IMR-90 (cell line): Measurements from ENCODE around the gene TNFRSF21. TPM values are rescaled to one million over a fixed set of nuclear protein-coding genes. Genes with fewer than 3 reads are reported as not detected.

Source experiments
- ATAC-seq: fragments of 200-7000 bp; cut with Tn5 transposase; 2 replicates; pipeline ENCODE4 v1.9.1; 2020; ENCODE audit warnings: low read depth, mild to moderate bottlenecking, moderate library complexity
- BruUV-seq: library from RNA; stranded (reverse); fragments of 400-500 nt; replicated peaks from 2 replicates; lab custom pipeline; 2021; lab: Mats Ljungman, UMichigan
- CTCF ChIA-PET: fragments of 300-600 bp; formaldehyde crosslinking; extraction: SDS; loops from one replicate; lab custom pipeline; 2021; ENCODE audit warnings: antibody characterized with exemption; lab: Yijun Ruan, JAX
- POLR2A ChIA-PET: fragments of 300-600 bp; sonication (Branson Sonifier 250); formaldehyde crosslinking; loops from one replicate; lab custom pipeline; 2022; ENCODE audit warnings: antibody characterized with exemption; ENCODE audit not compliant: unreplicated experiment; lab: Charles Lee
- DNase-seq: peaks from one replicate; pipeline ENCODE4 v3.0.0; 2013
- H2AFZ ChIP-seq: replicated peaks from 2 replicates; pipeline ENCODE3; 2013; ENCODE audit warnings: low read length, mild to moderate bottlenecking; ENCODE audit not compliant: poor library complexity
- H2AK5ac ChIP-seq: 2 replicates; pipeline ENCODE4 v1.6.1; 2013; ENCODE audit warnings: low read depth, low read length, inconsistent platforms
- H2AK9ac ChIP-seq: replicated peaks from 2 replicates; pipeline ENCODE3; 2013; ENCODE audit warnings: mild to moderate bottlenecking, low read depth, low read length, moderate library complexity; ENCODE audit not compliant: poor library complexity
- H2BK120ac ChIP-seq: 2 replicates; pipeline ENCODE4 v1.6.1; 2013; ENCODE audit warnings: low read depth, low read length, inconsistent platforms
- H2BK15ac ChIP-seq: 3 replicates; pipeline ENCODE4 v1.6.1; 2013; ENCODE audit warnings: low read depth, low read length, inconsistent platforms
- H2BK20ac ChIP-seq: 2 replicates; pipeline ENCODE4 v1.6.1; 2013; ENCODE audit warnings: low read depth, mild to moderate bottlenecking, inconsistent platforms, low read length, moderate library complexity
- H2BK5ac ChIP-seq: 2 replicates; pipeline ENCODE4 v1.6.1; 2013; ENCODE audit warnings: mild to moderate bottlenecking, low read depth, low read length, inconsistent platforms; ENCODE audit not compliant: poor library complexity, severe bottlenecking
- H3K14ac ChIP-seq: replicated peaks from 2 replicates; pipeline ENCODE4 v1.6.1; 2013; ENCODE audit warnings: low read depth, low read length, inconsistent platforms
- H3K18ac ChIP-seq: 2 replicates; pipeline ENCODE4 v1.6.1; 2013; ENCODE audit warnings: low read depth, low read length, control low read depth
- H3K23ac ChIP-seq: 2 replicates; pipeline ENCODE4 v1.6.1; 2013; ENCODE audit warnings: low read depth, low read length, inconsistent platforms
- H3K27ac ChIP-seq: 2 replicates; pipeline ENCODE4 v1.5.1; 2013; ENCODE audit warnings: mild to moderate bottlenecking, control low read depth, low read length; ENCODE audit not compliant: insufficient read depth
- H3K27me3 ChIP-seq: 2 replicates; pipeline ENCODE4 v1.6.1; 2013; ENCODE audit warnings: low read length; ENCODE audit not compliant: control insufficient read depth, insufficient read depth
- H3K36me3 ChIP-seq: 2 replicates; pipeline ENCODE4 v1.6.1; 2013; ENCODE audit warnings: low read length, mixed read lengths; ENCODE audit not compliant: control insufficient read depth, insufficient read depth
- H3K4ac ChIP-seq: 2 replicates; pipeline ENCODE4 v1.6.1; 2013; ENCODE audit warnings: low read depth, low read length, inconsistent platforms
- H3K4me1 ChIP-seq: 2 replicates; pipeline ENCODE4 v1.6.1; 2013; ENCODE audit warnings: low read length, mixed read lengths; ENCODE audit not compliant: control insufficient read depth, insufficient read depth
- H3K4me2 ChIP-seq: 2 replicates; pipeline ENCODE4 v1.6.1; 2013; ENCODE audit warnings: low read depth, mild to moderate bottlenecking, control low read depth, low read length, moderate library complexity
- H3K4me3 ChIP-seq: 2 replicates; pipeline ENCODE4 v1.5.1; 2013; ENCODE audit warnings: low read depth, mild to moderate bottlenecking, control low read depth, low read length, moderate library complexity; ENCODE audit not compliant: insufficient read depth
- H3K56ac ChIP-seq: 2 replicates; pipeline ENCODE4 v1.6.1; 2013; ENCODE audit warnings: low read length, inconsistent platforms; ENCODE audit not compliant: insufficient read depth; ENCODE audit errors: extremely low read depth
- H3K79me1 ChIP-seq, 2 experiments: 2 replicates each; pipeline ENCODE4 v1.6.1; 2013; ENCODE audit warnings: low read length in 2 of 2, inconsistent platforms in 1 of 2, low read depth in 1 of 2
- H3K9ac ChIP-seq: 2 replicates; pipeline ENCODE4 v1.6.1; 2013; ENCODE audit warnings: low read depth, low read length, control low read depth
- H3K9me1 ChIP-seq: 2 replicates; pipeline ENCODE4 v1.6.1; 2013; ENCODE audit warnings: low read length, inconsistent platforms; ENCODE audit not compliant: insufficient read depth
- H3K9me3 ChIP-seq: 2 replicates; pipeline ENCODE4 v1.6.1; 2013; ENCODE audit warnings: low read length; ENCODE audit not compliant: control insufficient read depth, insufficient read depth
- H4K20me1 ChIP-seq: 2 replicates; pipeline ENCODE4 v1.6.1; 2013; ENCODE audit warnings: low read length, inconsistent platforms; ENCODE audit not compliant: insufficient read depth
- H4K5ac ChIP-seq: 2 replicates; pipeline ENCODE4 v1.6.1; 2013; ENCODE audit warnings: mild to moderate bottlenecking, low read depth, low read length, control low read depth
- H4K8ac ChIP-seq, 2 experiments: 2 replicates each; pipeline ENCODE4 v1.6.1; 2013; ENCODE audit warnings: low read depth in 2 of 2, low read length in 2 of 2, control low read depth in 1 of 2, inconsistent platforms in 1 of 2
- H4K91ac ChIP-seq: 2 replicates; pipeline ENCODE4 v1.6.1; 2013; ENCODE audit warnings: low read depth, low read length, inconsistent platforms; ENCODE audit not compliant: insufficient read depth
- BHLHE40 ChIP-seq: fragments of 150-350 bp; IDR thresholded peaks from 2 replicates; pipeline ENCODE4 v1.6.1; 2016; ENCODE audit warnings: mild to moderate bottlenecking, low read depth, low read length
- CEBPB ChIP-seq: IDR thresholded peaks from 2 replicates; pipeline ENCODE4 v1.6.1; 2012; ENCODE audit warnings: low read depth, low read length, improper control_type of control experiment
- CHD1 ChIP-seq: IDR thresholded peaks from 2 replicates; pipeline ENCODE4 v1.6.1; 2012; ENCODE audit warnings: low read depth, low read length, improper control_type of control experiment
- CTCF ChIP-seq: conservative IDR thresholded peaks from 2 replicates; pipeline ENCODE4 v1.5.1; 2012; ENCODE audit warnings: mild to moderate bottlenecking, low read depth, low read length, improper control_type of control experiment
- FOS ChIP-seq: fragments of 150-350 bp; IDR thresholded peaks from 2 replicates; pipeline ENCODE4 v1.6.1; 2016; ENCODE audit warnings: low read depth, low read length
- MAFK ChIP-seq: IDR thresholded peaks from 2 replicates; pipeline ENCODE4 v1.6.1; 2012; ENCODE audit warnings: low read depth, low read length, improper control_type of control experiment
- MAZ ChIP-seq: IDR thresholded peaks from 2 replicates; pipeline ENCODE4 v1.6.1; 2012; ENCODE audit warnings: low read depth, mild to moderate bottlenecking, low read length, improper control_type of control experiment, moderate library complexity, borderline replicate concordance
- MXI1 ChIP-seq: IDR thresholded peaks from 2 replicates; pipeline ENCODE4 v1.6.1; 2012; ENCODE audit warnings: low read depth, mild to moderate bottlenecking, low read length, moderate library complexity, borderline replicate concordance
- NFE2L2 ChIP-seq: fragments of 150-350 bp; IDR thresholded peaks from 2 replicates; pipeline ENCODE4 v1.6.1; 2016; ENCODE audit warnings: low read depth, mild to moderate bottlenecking, low read length
- POLR2A ChIP-seq: IDR thresholded peaks from 2 replicates; pipeline ENCODE4 v1.6.1; 2012; ENCODE audit warnings: mild to moderate bottlenecking, low read depth, low read length
- RAD21 ChIP-seq: IDR thresholded peaks from 2 replicates; pipeline ENCODE4 v1.6.1; 2012; ENCODE audit warnings: low read length, improper control_type of control experiment
- RFX5 ChIP-seq: IDR thresholded peaks from 2 replicates; pipeline ENCODE4 v1.8.0; 2012; ENCODE audit warnings: low read depth, mild to moderate bottlenecking, low read length, moderate library complexity
- SMC3 ChIP-seq: fragments of 150-350 bp; IDR thresholded peaks from 2 replicates; pipeline ENCODE4 v1.6.1; 2016; ENCODE audit warnings: low read depth, mild to moderate bottlenecking, antibody characterized with exemption, low read length, moderate library complexity
- USF2 ChIP-seq: fragments of 150-350 bp; IDR thresholded peaks from 2 replicates; pipeline ENCODE4 v1.6.1; 2017; ENCODE audit warnings: mild to moderate bottlenecking, antibody characterized with exemption, low read length, low read depth
- WGBS, 2 experiments: methylation state at CpG; one replicate each; pipeline versions ENCODE4 v1.1.5 to v1.1.7; 2013; ENCODE audit warnings: missing lambda C conversion rate in 2 of 2; ENCODE audit not compliant: insufficient read length in 1 of 2; ENCODE audit errors: extremely low coverage in 2 of 2; 5-methylcytosine and 5-hydroxymethylcytosine counted together
- dilution Hi-C: fragments of 300-500 bp; cut with HindIII; formaldehyde crosslinking; loops from one replicate; pipeline ENCODE4 v1.14.3; 2018; ENCODE audit warnings: low sequenced_read_pairs; ENCODE audit not compliant: unreplicated experiment
- in situ Hi-C: fragments of 300-500 bp; cut with MboI; formaldehyde crosslinking; loops from 3 replicates; pipeline ENCODE4 v1.14.3; 2019; ENCODE audit warnings: low sequenced_read_pairs, inconsistent platforms, mixed read lengths
- intact Hi-C: fragments of 100-400 bp; cut with micrococcal nuclease; formaldehyde crosslinking; loops from 2 replicates; pipeline ENCODE4 v1.10.0; 2022
- polyA plus RNA-seq, 3 experiments: library from polyadenylated mRNA; depleted of rRNA; stranded (reverse); fragments of >200 nt; gene quantifications; 2 replicates each; pipeline ENCODE4 v1.2.3, GENCODE V29; 2012; ENCODE audit warnings: low replicate concordance in 1 of 3
- total RNA-seq: library from RNA; depleted of rRNA; stranded (reverse); fragments of >200 nt; gene quantifications from 2 replicates; pipeline ENCODE4 v1.2.3, GENCODE V29; 2012
- TF ChIP-seq, protein P1 (sequence below): fragments of 150-350 bp; IDR thresholded peaks from 2 replicates; pipeline ENCODE4 v1.6.1; 2016; ENCODE audit warnings: low read depth, mild to moderate bottlenecking, low read length, moderate library complexity, borderline replicate concordance

The TNFRSF21 gene
- total and polyA plus RNA-seq, 2 of the 4 experiments (the other 2 are of a cell fraction) = 2.9 to 6.9 TPM

DNA sequence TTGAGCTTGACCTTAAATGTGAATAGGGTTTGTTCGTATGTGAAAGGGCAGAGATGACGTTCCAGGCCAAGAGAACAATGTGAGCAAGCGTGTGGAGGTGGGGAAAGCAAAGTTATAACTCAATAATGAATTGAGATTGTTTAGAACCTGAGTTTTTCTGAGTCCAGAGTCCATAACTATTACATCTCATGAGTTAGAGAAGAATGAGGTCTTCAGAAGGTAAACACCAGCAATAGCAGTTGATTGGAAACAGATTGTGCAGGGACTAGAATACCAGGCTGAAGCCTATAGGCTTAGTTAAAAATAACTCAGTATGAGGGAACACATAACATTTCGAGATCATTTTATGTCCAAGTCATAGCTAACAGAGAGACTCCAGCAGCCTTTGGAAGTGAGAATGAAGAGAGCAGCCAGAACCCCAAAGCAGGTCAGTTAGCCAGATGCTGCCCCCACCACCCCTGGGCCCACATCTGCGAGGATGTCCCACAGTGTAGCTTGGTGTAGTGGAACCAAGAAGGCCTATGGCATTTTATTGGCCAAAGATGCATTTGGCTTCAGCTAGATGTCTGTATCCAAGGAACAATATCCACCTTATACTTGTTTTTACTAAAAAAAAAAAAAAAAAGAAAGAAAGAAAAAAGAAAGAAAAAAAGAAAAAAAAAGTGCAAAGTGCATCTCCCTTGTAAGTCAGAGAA, 121.7 kb downstream of the TNFRSF21 start:
- peak overlapping the region; percentile 85 for H2BK15ac ChIP-seq
- peak; percentile 54 for ATAC-seq
- peak overlapping the region; percentile 92 for H3K14ac ChIP-seq
- H2BK5ac ChIP-seq = peak overlapping the region; percentile 91
- dilution Hi-C loops (no loop called here), in situ Hi-C loops (no loop called here), intact Hi-C loops (no loop called here)
- H3K27me3 ChIP-seq = no peaks in the 10 kb centered on the region
- H2AK9ac ChIP-seq = peak overlapping the region; percentile 88
- peak overlapping the region; percentile 83 for H3K4ac ChIP-seq
- H3K9ac ChIP-seq = no peak overlapping the region
- H3K18ac ChIP-seq = peak overlapping the region; percentile 61; the same call in 1 of the 2 replicates
- POLR2A ChIA-PET = no interaction called here
- peak overlapping the region; percentile 62; the same call in 1 of the 2 replicates for H3K4me2 ChIP-seq
- no peaks in the 10 kb centered on the region for H3K36me3 ChIP-seq
- no peaks in the 10 kb centered on the region for H3K9me3 ChIP-seq
- H3K79me1 ChIP-seq = no peaks in the 10 kb centered on the region
- no peak overlapping the region for H3K56ac ChIP-seq
- H3K9me1 ChIP-seq = peaks cover 8% of the 10 kb centered on the region
- H2BK20ac ChIP-seq = peak overlapping the region; percentile 95
- peak overlapping the region; percentile 97 for H2AK5ac ChIP-seq
- H3K4me3 ChIP-seq = no peak overlapping the region
- DNase-seq = peak; percentile 69
- WGBS, 2 experiments = no CpG with 5 or more reads among the region's 5 CpGs
- H2AFZ ChIP-seq = peak overlapping the region; percentile 78
- peak overlapping the region; percentile 67 for H3K27ac ChIP-seq
- CTCF ChIA-PET = interaction anchor here (0.7 to 1.0 kb wide), 2 partner anchors 9 to 1289 kb away, joined by 3 to 6 read pairs; no protein-coding TSS in a partner anchor
- peak overlapping the region in 1 of 2 experiments; percentile 71; a peak in 2 of 4 replicates for H4K8ac ChIP-seq
- no peaks in the 10 kb centered on the region for H4K20me1 ChIP-seq
- H4K91ac ChIP-seq = peak overlapping the region; percentile 51; the same call in 1 of the 2 replicates
- BruUV-seq = no TSS peak
- H3K23ac ChIP-seq = peak overlapping the region; percentile 63; the same call in 1 of the 2 replicates
- peak overlapping the region; percentile 40; the same call in 1 of the 2 replicates for H4K5ac ChIP-seq
- peaks cover 7% of the 10 kb centered on the region for H3K4me1 ChIP-seq
- H2BK120ac ChIP-seq = peak overlapping the region; percentile 81
- TF ChIP-seq MAFK = no peak
- TF ChIP-seq MAZ = no peak
- TF ChIP-seq FOS = no peak
- no peak for TF ChIP-seq CHD1
- no peak for TF ChIP-seq SMC3
- TF ChIP-seq POLR2A = no peak
- TF ChIP-seq, protein P1, sequence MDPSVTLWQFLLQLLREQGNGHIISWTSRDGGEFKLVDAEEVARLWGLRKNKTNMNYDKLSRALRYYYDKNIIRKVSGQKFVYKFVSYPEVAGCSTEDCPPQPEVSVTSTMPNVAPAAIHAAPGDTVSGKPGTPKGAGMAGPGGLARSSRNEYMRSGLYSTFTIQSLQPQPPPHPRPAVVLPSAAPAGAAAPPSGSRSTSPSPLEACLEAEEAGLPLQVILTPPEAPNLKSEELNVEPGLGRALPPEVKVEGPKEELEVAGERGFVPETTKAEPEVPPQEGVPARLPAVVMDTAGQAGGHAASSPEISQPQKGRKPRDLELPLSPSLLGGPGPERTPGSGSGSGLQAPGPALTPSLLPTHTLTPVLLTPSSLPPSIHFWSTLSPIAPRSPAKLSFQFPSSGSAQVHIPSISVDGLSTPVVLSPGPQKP = no peak
- no peak for TF ChIP-seq USF2
- TF ChIP-seq RFX5 = no peak
- TF ChIP-seq BHLHE40 = no peak
- no peak for TF ChIP-seq RAD21
- no peak for TF ChIP-seq CTCF
- no peak for TF ChIP-seq NFE2L2
- no peak for TF ChIP-seq CEBPB
- no peak for TF ChIP-seq MXI1
